SH-SY5Y (cell line): ENCODE measurements around the gene INPP5E.

ENCODE experiments used
- GATA2 ChIP-seq: IDR thresholded peaks from 2 replicates; pipeline ENCODE4 v1.6.1; 2011; ENCODE audit warnings: mild to moderate bottlenecking, low read depth, low read length
- GATA3 ChIP-seq: IDR thresholded peaks from 2 replicates; pipeline ENCODE4 v1.6.1; 2011; ENCODE audit warnings: low read depth, mild to moderate bottlenecking, low read length, moderate library complexity

DNA sequence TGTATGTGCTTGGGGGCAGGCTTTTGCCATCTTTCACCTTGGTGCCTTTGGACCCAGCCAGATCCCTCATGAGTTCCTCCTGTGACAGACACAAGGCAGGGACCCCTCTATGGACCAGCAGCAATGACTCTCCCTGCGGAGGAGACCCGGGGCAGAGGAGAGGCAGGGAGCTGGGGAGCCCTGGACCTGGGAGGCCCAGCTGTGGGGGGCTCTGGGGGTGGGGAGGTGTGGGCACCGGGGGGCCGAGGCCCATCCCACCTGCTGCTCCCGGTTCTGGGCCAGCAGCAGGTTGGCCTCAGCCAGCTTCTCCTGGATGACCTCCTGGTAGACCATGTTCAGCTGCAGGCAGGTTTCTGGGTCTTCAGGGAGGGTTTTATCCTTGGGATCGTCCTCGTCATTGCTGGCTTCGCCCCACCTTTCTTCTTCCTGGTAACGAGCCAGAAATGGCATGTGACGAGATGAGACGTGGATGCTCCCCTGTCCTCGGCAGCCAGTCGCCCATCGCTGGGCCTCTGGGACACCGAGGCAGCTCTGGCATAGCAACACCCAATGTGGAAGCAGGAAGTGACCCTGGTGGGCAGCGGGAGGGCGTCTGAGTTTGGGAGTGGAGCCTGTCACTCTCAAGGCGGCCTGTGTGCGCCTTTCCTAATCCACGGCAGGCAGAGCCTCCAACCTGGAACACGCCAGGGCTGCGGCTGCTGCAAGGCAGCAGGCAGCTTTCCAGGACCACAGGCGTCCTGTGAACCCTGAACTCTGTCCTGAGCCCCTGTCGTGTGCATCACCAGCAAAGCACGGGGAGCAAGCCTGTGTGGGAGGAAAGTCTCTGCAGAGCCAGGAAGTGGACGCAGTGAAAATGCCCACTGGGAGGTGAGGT lies 44.1 kb downstream of the INPP5E start:
- no peak for TF ChIP-seq GATA2
- no peak for TF ChIP-seq GATA3
